ENCODE data around the gene RNF208.

DNA sequence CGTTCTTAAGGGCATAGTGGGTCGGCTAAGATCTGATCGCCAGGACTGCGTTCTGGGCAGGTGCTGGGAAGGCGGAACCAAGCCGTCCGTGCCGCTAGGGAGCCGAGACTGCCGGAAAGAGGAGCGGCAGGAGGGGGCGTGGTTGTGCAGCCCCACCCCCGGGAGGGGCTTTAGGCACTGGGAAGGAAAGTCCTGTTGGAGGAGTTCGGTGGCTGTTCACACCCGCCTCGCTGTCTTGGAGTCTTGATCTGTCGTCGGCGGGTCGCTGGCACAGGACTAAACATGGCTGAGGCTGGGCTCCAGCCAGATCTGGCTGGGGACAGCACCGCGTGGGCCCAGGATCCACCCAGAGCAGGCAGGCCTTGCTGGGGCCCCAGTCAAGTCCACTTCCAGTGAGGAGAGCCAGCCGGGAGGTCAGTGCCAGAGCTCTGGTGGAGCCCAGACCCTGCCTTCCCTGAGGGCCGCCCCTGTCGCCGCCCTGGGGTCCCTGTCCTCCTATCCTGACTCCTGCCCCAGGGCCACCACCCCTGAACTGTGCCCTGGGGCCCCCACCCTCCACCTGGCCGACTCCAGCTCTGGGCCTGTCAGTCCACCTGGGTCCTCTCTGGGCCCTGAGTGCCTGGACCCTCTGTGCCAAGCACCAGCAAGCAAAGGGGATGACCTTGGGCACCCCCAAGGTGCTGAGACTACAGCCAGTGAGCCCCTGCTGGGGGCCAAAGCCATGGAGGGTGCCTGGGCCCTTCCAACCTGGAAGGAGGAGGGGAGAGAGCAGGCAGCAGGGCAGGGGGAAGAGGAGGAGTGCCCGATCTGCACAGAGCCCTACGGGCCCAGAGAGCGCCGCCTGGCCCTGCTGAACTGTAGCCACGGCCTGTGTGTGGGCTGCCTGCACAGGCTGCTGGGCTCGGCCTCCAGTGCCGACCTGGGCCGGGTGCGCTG lies 4.5 kb downstream of the RNF208 start:
- TF ChIP-seq REST (IDR thresholded peaks at IDR 0.05; ENCODE audit: insufficient replicate concordance, low read depth): no peak
- TF ChIP-seq, protein P1, sequence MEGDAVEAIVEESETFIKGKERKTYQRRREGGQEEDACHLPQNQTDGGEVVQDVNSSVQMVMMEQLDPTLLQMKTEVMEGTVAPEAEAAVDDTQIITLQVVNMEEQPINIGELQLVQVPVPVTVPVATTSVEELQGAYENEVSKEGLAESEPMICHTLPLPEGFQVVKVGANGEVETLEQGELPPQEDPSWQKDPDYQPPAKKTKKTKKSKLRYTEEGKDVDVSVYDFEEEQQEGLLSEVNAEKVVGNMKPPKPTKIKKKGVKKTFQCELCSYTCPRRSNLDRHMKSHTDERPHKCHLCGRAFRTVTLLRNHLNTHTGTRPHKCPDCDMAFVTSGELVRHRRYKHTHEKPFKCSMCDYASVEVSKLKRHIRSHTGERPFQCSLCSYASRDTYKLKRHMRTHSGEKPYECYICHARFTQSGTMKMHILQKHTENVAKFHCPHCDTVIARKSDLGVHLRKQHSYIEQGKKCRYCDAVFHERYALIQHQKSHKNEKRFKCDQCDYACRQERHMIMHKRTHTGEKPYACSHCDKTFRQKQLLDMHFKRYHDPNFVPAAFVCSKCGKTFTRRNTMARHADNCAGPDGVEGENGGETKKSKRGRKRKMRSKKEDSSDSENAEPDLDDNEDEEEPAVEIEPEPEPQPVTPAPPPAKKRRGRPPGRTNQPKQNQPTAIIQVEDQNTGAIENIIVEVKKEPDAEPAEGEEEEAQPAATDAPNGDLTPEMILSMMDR (IDR thresholded peaks at IDR 0.05; ENCODE audit: insufficient read depth, low read length): no peak
- no peak for TF ChIP-seq POLR2AphosphoS5 (IDR thresholded peaks at IDR 0.05; ENCODE audit: low read depth)

All from HL-60 (cell line).